DOHH2 (cell line): ENCODE data around the gene TTBK2.

Source experiments
- H3F3A ChIP-seq: fragments of 200-600 bp; sonication (generic), shearing (Covaris generic); 2 replicates; pipeline ENCODE4 v1.6.0; 2016; ENCODE audit warnings: antibody characterized with exemption, mild to moderate bottlenecking; ENCODE audit not compliant: control insufficient read depth, insufficient read depth
- H3K27ac ChIP-seq: fragments of 200-600 bp; sonication (generic); 2 replicates; pipeline ENCODE4 v1.5.1; 2014; ENCODE audit warnings: low read depth, mild to moderate bottlenecking, low read length, moderate library complexity
- H3K27me3 ChIP-seq: fragments of 200-600 bp; sonication (generic); 2 replicates; pipeline ENCODE4 v1.6.1; 2014; ENCODE audit warnings: mild to moderate bottlenecking, low read length, mixed read lengths; ENCODE audit not compliant: control insufficient read depth
- H3K36me3 ChIP-seq: fragments of 200-600 bp; sonication (generic); 2 replicates; pipeline ENCODE4 v1.6.1; 2014; ENCODE audit warnings: mild to moderate bottlenecking, low read length, moderate library complexity, mixed read lengths; ENCODE audit not compliant: control insufficient read depth
- H3K4me1 ChIP-seq: fragments of 200-600 bp; sonication (generic); 2 replicates; pipeline ENCODE4 v1.6.1; 2014; ENCODE audit warnings: mild to moderate bottlenecking, low read length, mixed read lengths; ENCODE audit not compliant: control insufficient read depth
- H3K4me2 ChIP-seq: fragments of 200-600 bp; sonication (generic); 2 replicates; pipeline ENCODE4 v1.6.0; 2014; ENCODE audit warnings: mild to moderate bottlenecking, low read length, moderate library complexity
- H3K4me3 ChIP-seq: fragments of 200-600 bp; sonication (generic); 2 replicates; pipeline ENCODE4 v1.5.1; 2014; ENCODE audit warnings: mild to moderate bottlenecking, low read length, mixed read lengths
- H3K79me2 ChIP-seq: fragments of 200-600 bp; sonication (generic); 2 replicates; pipeline ENCODE4 v1.6.1; 2014; ENCODE audit warnings: mild to moderate bottlenecking, low read length, mixed read lengths; ENCODE audit not compliant: control insufficient read depth
- H3K9me2 ChIP-seq: fragments of 200-600 bp; sonication (generic); replicated peaks from 2 replicates; pipeline ENCODE4 v1.6.1; 2014; ENCODE audit warnings: mild to moderate bottlenecking, low read length, mixed read lengths; ENCODE audit not compliant: control insufficient read depth
- H3K9me3 ChIP-seq: fragments of 200-600 bp; sonication (generic); 2 replicates; pipeline ENCODE4 v1.6.1; 2014; ENCODE audit warnings: antibody characterized with exemption, low read length, mixed read lengths; ENCODE audit not compliant: control insufficient read depth, insufficient read depth
- H4K20me1 ChIP-seq: fragments of 200-600 bp; sonication (generic); 2 replicates; pipeline ENCODE4 v1.6.0; 2014; ENCODE audit warnings: low read depth, mild to moderate bottlenecking, antibody characterized with exemption, low read length, moderate library complexity; ENCODE audit not compliant: control insufficient read depth, insufficient read depth
- CTCF ChIP-seq: fragments of 200-600 bp; sonication (generic); IDR thresholded peaks from one replicate; pipeline ENCODE4 v1.5.1; 2014; ENCODE audit warnings: antibody characterized with exemption, mild to moderate bottlenecking, low read depth, low read length; ENCODE audit not compliant: poor library complexity, severe bottlenecking
- EZH2phosphoT487 ChIP-seq: fragments of 200-600 bp; sonication (generic); IDR thresholded peaks from 2 replicates; pipeline ENCODE4 v1.6.1; 2017; ENCODE audit warnings: borderline replicate concordance, mild to moderate bottlenecking, antibody characterized with exemption, low read length, moderate library complexity, mixed read lengths

TTBK2 gene

GRCh38 chr15:42705336-42705735 lies 215.2 kb downstream of the TTBK2 start:
- no peak overlapping the region for H3K4me3 ChIP-seq
- H3F3A ChIP-seq = no peaks in the 10 kb centered on the region
- no peak overlapping the region for H3K4me2 ChIP-seq
- H3K79me2 ChIP-seq = no peaks in the 10 kb centered on the region
- no peaks in the 10 kb centered on the region for H3K9me3 ChIP-seq
- no peaks in the 10 kb centered on the region for H3K4me1 ChIP-seq
- H3K36me3 ChIP-seq = no peaks in the 10 kb centered on the region
- no peak for TF ChIP-seq EZH2phosphoT487
- TF ChIP-seq CTCF = no peak
- no peaks in the 10 kb centered on the region for H3K27me3 ChIP-seq
- no peaks in the 10 kb centered on the region for H4K20me1 ChIP-seq
- no peaks in the 10 kb centered on the region for H3K9me2 ChIP-seq
- no peak overlapping the region for H3K27ac ChIP-seq

GRCh38 chr15:42704492-42704926 lies 216.1 kb downstream of the TTBK2 start:
- Histone ChIP-seq H4K20me1 (no peaks in the 10 kb centered on the region), H3F3A (no peaks in the 10 kb centered on the region), H3K36me3 (no peaks in the 10 kb centered on the region), H3K27me3 (no peaks in the 10 kb centered on the region), H3K79me2 (no peaks in the 10 kb centered on the region), H3K4me1 (no peaks in the 10 kb centered on the region), H3K27ac (no peak overlapping the region), H3K4me2 (no peak overlapping the region), H3K9me3 (no peaks in the 10 kb centered on the region), H3K9me2 (no peaks in the 10 kb centered on the region), H3K4me3 (no peak overlapping the region)
- TF ChIP-seq CTCF (peak; percentile 75), EZH2phosphoT487 (no peak)

GRCh38 chr15:42696626-42697025 lies 224.0 kb downstream of the TTBK2 start:
- Histone ChIP-seq H3K9me2 (no peaks in the 10 kb centered on the region), H3K36me3 (no peaks in the 10 kb centered on the region), H3K27me3 (no peaks in the 10 kb centered on the region), H3K4me1 (no peaks in the 10 kb centered on the region), H4K20me1 (no peaks in the 10 kb centered on the region), H3K79me2 (no peaks in the 10 kb centered on the region), H3K4me3 (no peak overlapping the region), H3K27ac (no peak overlapping the region), H3K9me3 (no peaks in the 10 kb centered on the region), H3K4me2 (no peak overlapping the region), H3F3A (no peaks in the 10 kb centered on the region)
- TF ChIP-seq EZH2phosphoT487 (no peak), CTCF (no peak)
